Chondrocyte (in vitro differentiated cells): ENCODE measurements around the gene SSMEM1. TPM values are rescaled to one million over a fixed set of nuclear protein-coding genes. Genes with fewer than 3 reads are reported as not detected.

Experiments used
- DNase-seq: peaks from one replicate; pipeline ENCODE4 v3.0.0; 2021; ENCODE audit warnings: mixed read lengths, low spot score
- H3K27ac Mint-ChIP-seq: one replicate; pipeline ENCODE4 v1.8.0; 2021; ENCODE audit warnings: mild to moderate bottlenecking, moderate library complexity, mixed read lengths; ENCODE audit not compliant: unreplicated experiment
- H3K27me3 Mint-ChIP-seq: 2 replicates; pipeline ENCODE4 v1.8.0; 2021; ENCODE audit warnings: low read depth, mixed read lengths
- H3K36me3 Mint-ChIP-seq: 2 replicates; pipeline ENCODE4 v1.8.0; 2021; ENCODE audit warnings: low read depth, mixed read lengths
- H3K4me1 Mint-ChIP-seq: 2 replicates; pipeline ENCODE4 v1.8.0; 2021; ENCODE audit warnings: low read depth, mild to moderate bottlenecking, mixed read lengths
- H3K4me3 Mint-ChIP-seq: one replicate; pipeline ENCODE4 v1.8.0; 2021; ENCODE audit warnings: mild to moderate bottlenecking, moderate library complexity, mixed read lengths; ENCODE audit not compliant: unreplicated experiment
- H3K9me3 Mint-ChIP-seq: 2 replicates; pipeline ENCODE4 v1.8.0; 2021; ENCODE audit warnings: low read depth, mixed read lengths
- total RNA-seq: library from RNA; stranded (reverse); gene quantifications from 3 replicates; pipeline ENCODE4 v1.2.1, GENCODE V29; 2021
- TF ChIP-seq, protein P1 (sequence below): fragments of 200-600 bp; sonication (generic); IDR thresholded peaks from 2 replicates; pipeline ENCODE4 v1.5.0; 2021; ENCODE audit warnings: antibody characterized with exemption, mild to moderate bottlenecking, moderate library complexity

The SSMEM1 gene
- total RNA-seq, 1 donor from 2014 or later = not detected

DNA sequence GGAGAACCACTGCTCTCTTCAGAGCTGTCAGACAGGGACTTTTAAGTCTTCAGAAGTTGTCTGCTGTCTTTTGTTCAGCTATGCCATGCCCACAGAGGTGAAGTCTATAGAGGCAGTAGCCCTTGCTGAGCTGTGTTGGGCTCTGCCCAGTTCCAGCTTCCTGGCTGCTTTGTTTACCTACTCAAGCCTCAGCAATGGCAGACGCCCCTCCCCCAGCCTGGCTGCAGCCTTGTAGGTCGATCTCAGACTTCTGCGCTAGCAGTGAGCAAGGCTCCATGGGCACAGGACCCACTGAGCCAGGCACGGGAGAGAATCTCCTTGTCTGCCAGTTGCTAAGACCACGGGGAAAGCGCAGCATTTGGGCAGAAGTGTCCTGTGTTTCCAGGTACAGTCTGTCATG lies 46.9 kb downstream of the SSMEM1 start:
- TF ChIP-seq, protein P1, sequence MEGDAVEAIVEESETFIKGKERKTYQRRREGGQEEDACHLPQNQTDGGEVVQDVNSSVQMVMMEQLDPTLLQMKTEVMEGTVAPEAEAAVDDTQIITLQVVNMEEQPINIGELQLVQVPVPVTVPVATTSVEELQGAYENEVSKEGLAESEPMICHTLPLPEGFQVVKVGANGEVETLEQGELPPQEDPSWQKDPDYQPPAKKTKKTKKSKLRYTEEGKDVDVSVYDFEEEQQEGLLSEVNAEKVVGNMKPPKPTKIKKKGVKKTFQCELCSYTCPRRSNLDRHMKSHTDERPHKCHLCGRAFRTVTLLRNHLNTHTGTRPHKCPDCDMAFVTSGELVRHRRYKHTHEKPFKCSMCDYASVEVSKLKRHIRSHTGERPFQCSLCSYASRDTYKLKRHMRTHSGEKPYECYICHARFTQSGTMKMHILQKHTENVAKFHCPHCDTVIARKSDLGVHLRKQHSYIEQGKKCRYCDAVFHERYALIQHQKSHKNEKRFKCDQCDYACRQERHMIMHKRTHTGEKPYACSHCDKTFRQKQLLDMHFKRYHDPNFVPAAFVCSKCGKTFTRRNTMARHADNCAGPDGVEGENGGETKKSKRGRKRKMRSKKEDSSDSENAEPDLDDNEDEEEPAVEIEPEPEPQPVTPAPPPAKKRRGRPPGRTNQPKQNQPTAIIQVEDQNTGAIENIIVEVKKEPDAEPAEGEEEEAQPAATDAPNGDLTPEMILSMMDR = no peak
- DNase-seq = no peak
- Mint-ChIP-seq H3K27ac (no peak overlapping the region), H3K36me3 (peaks cover 7% of the 10 kb centered on the region), H3K27me3 (no peaks in the 10 kb centered on the region), H3K4me3 (no peak overlapping the region), H3K4me1 (no peaks in the 10 kb centered on the region), H3K9me3 (peaks cover 30% of the 10 kb centered on the region)

DNA sequence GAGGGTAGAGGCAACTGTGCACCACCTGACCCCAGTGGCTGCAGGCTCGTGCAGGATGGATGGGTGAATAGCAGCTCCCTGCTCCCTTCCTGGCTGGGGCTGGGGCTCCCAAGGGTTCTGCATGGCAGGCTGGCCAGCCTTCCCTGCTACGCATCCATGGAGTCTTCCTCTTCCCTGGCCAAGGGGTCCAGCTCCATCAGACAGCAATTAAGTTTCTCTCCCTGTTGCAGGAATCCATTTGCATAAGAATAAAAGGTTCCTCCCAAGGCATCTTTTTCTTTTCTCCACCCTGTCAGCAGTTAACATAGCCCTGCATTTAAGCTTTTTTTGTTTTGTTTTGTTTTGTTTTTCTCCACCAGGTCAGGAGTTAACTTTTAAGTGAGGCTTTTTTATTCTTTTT lies 49.0 kb downstream of the SSMEM1 start:
- no peak overlapping the region for H3K4me3 Mint-ChIP-seq
- DNase-seq = no peak

DNA sequence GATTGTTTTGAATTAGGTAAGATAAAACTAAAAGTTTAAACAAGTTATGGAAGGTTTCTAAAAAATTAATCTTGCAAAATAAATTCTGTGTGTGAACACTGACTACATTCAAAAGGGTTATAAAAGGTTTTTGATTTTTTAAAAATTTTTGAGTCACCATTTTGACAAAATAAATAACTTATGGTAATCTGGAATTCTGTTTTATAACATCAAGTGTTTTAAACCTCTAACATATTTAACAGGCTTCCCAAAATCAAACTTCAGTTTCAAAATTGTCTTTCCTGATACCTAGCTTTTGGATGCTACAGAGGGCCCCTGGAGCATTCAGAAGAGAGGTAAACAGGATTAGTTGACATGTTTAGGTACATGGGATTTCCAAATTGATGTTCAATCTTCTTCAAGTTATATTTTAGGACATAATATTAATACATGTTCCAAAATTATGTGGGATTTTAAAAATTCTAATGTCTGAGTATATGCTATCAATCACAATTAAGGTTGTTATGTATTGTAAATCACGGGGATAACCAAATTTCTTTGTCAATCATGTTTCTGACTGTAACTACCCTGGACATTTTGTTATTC lies 50.9 kb downstream of the SSMEM1 start:
- peaks cover 2% of the 10 kb centered on the region for H3K36me3 Mint-ChIP-seq
- no peak overlapping the region for H3K27ac Mint-ChIP-seq
- no peaks in the 10 kb centered on the region for H3K27me3 Mint-ChIP-seq
- H3K4me1 Mint-ChIP-seq = no peaks in the 10 kb centered on the region
- DNase-seq = no peak
- TF ChIP-seq, protein P1 = no peak
- H3K9me3 Mint-ChIP-seq = peaks cover 10% of the 10 kb centered on the region
- no peak overlapping the region for H3K4me3 Mint-ChIP-seq

More for the DNA sequence above, 49.0 kb downstream of the SSMEM1 start:
- peaks cover 7% of the 10 kb centered on the region for H3K36me3 Mint-ChIP-seq
- no peaks in the 10 kb centered on the region for H3K27me3 Mint-ChIP-seq
- H3K4me1 Mint-ChIP-seq = no peaks in the 10 kb centered on the region
- peaks cover 24% of the 10 kb centered on the region for H3K9me3 Mint-ChIP-seq
- TF ChIP-seq, protein P1 = no peak
- no peak overlapping the region for H3K27ac Mint-ChIP-seq

DNA sequence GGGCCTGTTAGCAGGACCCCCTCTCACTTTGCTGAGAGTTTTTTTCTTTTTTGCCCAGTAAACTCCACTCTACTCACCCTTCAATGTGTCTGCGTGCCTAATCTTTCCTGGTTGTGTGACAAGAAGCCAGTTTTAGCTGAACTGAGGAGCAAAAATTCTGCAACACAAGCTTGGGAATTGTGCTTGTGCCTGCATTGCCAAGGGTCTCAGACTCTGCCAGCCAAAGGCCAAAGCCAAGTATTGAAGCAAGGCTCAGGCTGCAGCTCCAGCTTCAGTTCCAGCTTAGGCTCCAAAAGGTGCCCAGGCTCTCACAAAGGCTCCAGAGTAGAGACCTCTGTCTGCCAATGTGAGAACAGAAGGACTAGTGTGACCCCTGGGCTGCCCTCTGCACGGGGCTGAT lies 54.8 kb downstream of the SSMEM1 start:
- DNase-seq = no peak
- peaks cover 4% of the 10 kb centered on the region for H3K4me1 Mint-ChIP-seq
- H3K4me3 Mint-ChIP-seq = no peak overlapping the region
- TF ChIP-seq, protein P1 = no peak
- H3K27me3 Mint-ChIP-seq = no peaks in the 10 kb centered on the region
- H3K27ac Mint-ChIP-seq = no peak overlapping the region
- H3K9me3 Mint-ChIP-seq = peaks cover 4% of the 10 kb centered on the region
- H3K36me3 Mint-ChIP-seq = no peaks in the 10 kb centered on the region

DNA sequence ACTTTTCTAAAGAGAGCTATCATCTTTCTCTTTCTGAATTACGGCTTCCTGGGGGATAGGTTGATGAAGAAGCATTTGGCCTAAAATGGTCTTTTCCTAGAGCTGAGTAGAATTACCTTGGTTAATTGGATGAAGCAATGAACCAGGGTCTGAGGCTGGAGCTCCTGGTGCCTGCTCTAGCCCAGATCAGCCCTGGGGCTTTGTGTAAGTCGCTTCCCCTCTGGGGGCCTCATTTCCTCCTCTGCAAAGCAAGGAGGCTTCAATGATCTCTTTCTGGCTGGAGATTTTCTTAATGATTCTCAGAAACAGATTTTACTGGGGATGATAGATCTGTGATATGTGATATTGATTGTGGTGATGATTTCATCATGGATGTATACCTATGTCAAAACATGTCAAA lies 55.5 kb downstream of the SSMEM1 start:
- Mint-ChIP-seq H3K27me3 (no peaks in the 10 kb centered on the region), H3K4me3 (no peak overlapping the region), H3K9me3 (peaks cover 4% of the 10 kb centered on the region), H3K27ac (no peak overlapping the region), H3K4me1 (peaks cover 4% of the 10 kb centered on the region), H3K36me3 (no peaks in the 10 kb centered on the region)
- no peak for DNase-seq
- TF ChIP-seq, protein P1 = no peak

Other genes starting within 250 kb of the SSMEM1 start
- 12.0 to 15.9 TPM (median 14.7 TPM) in 3 replicates for gene ZC3HC1, start 156.5 kb upstream of the SSMEM1 start, total RNA-seq
- gene KLHDC10, start 137.3 kb upstream of the SSMEM1 start, total RNA-seq = 28.0 to 32.2 TPM (median 28.0 TPM) in 3 replicates
- 13.2 to 14.8 TPM (median 14.8 TPM) in 3 replicates for gene TMEM209, start 2.5 kb upstream of the SSMEM1 start, total RNA-seq
- not detected in 3 replicates for gene CPA2, start 59.0 kb downstream of the SSMEM1 start, total RNA-seq
- gene CPA4, start 85.3 kb downstream of the SSMEM1 start, total RNA-seq = 2.1 to 10.3 TPM (median 7.9 TPM) in 3 replicates
- not detected in 3 replicates for gene CPA5, start 137.0 kb downstream of the SSMEM1 start, total RNA-seq
- gene CPA1, start 172.6 kb downstream of the SSMEM1 start, total RNA-seq = 0.20 TPM in 1 of 3 replicates, not detected in the others
- 10.3 to 13.9 TPM (median 10.4 TPM) in 3 replicates for gene CEP41, start 233.2 kb downstream of the SSMEM1 start, total RNA-seq